Keratinocyte (primary cell): Measurements from ENCODE around the gene PRRT2. TPM values are rescaled to one million over a fixed set of nuclear protein-coding genes. Genes with fewer than 3 reads are reported as not detected.
A peak's percentile ranks its signal among the peaks of the same experiment; 100 is the strongest.

Experiments used
- DNase-seq: peaks from one replicate; pipeline ENCODE4 v3.0.0-alpha.2; 2011; ENCODE audit warnings: low read depth, missing footprints, low spot score
- FAIRE-seq: peaks from 2 replicates; lab custom pipeline; 2011; peaks lifted over from hg19 to GRCh38; lab: Jason Lieb, UNC
- H2AFZ ChIP-seq: 2 replicates; pipeline ENCODE4 v1.6.0; 2012; ENCODE audit warnings: low read length, control low read depth, inconsistent platforms; ENCODE audit not compliant: control insufficient read depth
- H3K27ac ChIP-seq: 2 replicates; pipeline ENCODE4 v1.5.1; 2011; ENCODE audit warnings: low read length; ENCODE audit not compliant: control insufficient read depth, insufficient read depth
- H3K27me3 ChIP-seq: 3 replicates; pipeline ENCODE4 v1.6.0; 2011; ENCODE audit warnings: low read length; ENCODE audit not compliant: control insufficient read depth, insufficient read depth; ENCODE audit errors: extremely low read depth
- H3K36me3 ChIP-seq, 2 experiments: 2 replicates in 1 of 2; 3 replicates in 1 of 2; pipeline ENCODE4 v1.5.1; 2011; ENCODE audit warnings: low read length in 2 of 2, mild to moderate bottlenecking in 1 of 2; ENCODE audit not compliant: control insufficient read depth in 2 of 2, insufficient read depth in 2 of 2; ENCODE audit errors: extremely low read depth in 1 of 2
- H3K4me1 ChIP-seq: 3 replicates; pipeline ENCODE4 v1.5.1; 2011; ENCODE audit warnings: low read length; ENCODE audit not compliant: control insufficient read depth, insufficient read depth; ENCODE audit errors: extremely low read depth
- H3K4me2 ChIP-seq: 3 replicates; pipeline ENCODE4 v1.6.0; 2011; ENCODE audit warnings: low read depth, low read length; ENCODE audit not compliant: control insufficient read depth, insufficient read depth; ENCODE audit errors: extremely low read depth
- H3K4me3 ChIP-seq, 3 experiments: fragments of 200-600 bp in 1 of 3; sonication (generic) in 1 of 3; 2 replicates in 2 of 3; 3 replicates in 1 of 3; pipeline ENCODE4 v1.5.1; 2011 to 2016; ENCODE audit warnings: low read length in 3 of 3, mild to moderate bottlenecking in 3 of 3, control low read depth in 2 of 3, inconsistent platforms in 1 of 3, low read depth in 1 of 3, mixed read lengths in 1 of 3, mixed run types in 1 of 3, moderate library complexity in 1 of 3; ENCODE audit not compliant: control insufficient read depth in 2 of 3, insufficient read depth in 2 of 3; ENCODE audit errors: extremely low read depth in 1 of 3
- H3K79me2 ChIP-seq: 2 replicates; pipeline ENCODE4 v1.6.0; 2012; ENCODE audit warnings: low read length; ENCODE audit not compliant: control insufficient read depth, insufficient read depth
- H3K9ac ChIP-seq: 3 replicates; pipeline ENCODE4 v1.6.0; 2011; ENCODE audit warnings: low read length; ENCODE audit not compliant: control insufficient read depth, insufficient read depth; ENCODE audit errors: extremely low read depth
- H3K9me1 ChIP-seq: 3 replicates; pipeline ENCODE4 v1.6.0; 2011; ENCODE audit warnings: low read length; ENCODE audit not compliant: control insufficient read depth, insufficient read depth; ENCODE audit errors: extremely low read depth
- H3K9me3 ChIP-seq: 2 replicates; pipeline ENCODE4 v1.5.1; 2012; ENCODE audit warnings: low read depth, low read length; ENCODE audit not compliant: control insufficient read depth
- H4K20me1 ChIP-seq: 3 replicates; pipeline ENCODE4 v1.6.0; 2011; ENCODE audit warnings: low read length; ENCODE audit not compliant: control insufficient read depth, insufficient read depth; ENCODE audit errors: extremely low read depth
- CTCF ChIP-seq, 3 experiments: IDR thresholded peaks in 1 of 3; conservative IDR thresholded peaks in 1 of 3; optimal IDR thresholded peaks in 1 of 3; 2 replicates in 2 of 3; 3 replicates in 1 of 3; pipeline versions ENCODE3 to v1.5.1; 2011; ENCODE audit warnings: low read length in 3 of 3, mild to moderate bottlenecking in 3 of 3, moderate library complexity in 2 of 3, control low read depth in 1 of 3, inconsistent platforms in 1 of 3; ENCODE audit not compliant: insufficient read depth in 2 of 3; ENCODE audit errors: extremely low read depth in 1 of 3
- EZH2 ChIP-seq: IDR thresholded peaks from one replicate; pipeline ENCODE4 v1.6.1; 2012; ENCODE audit warnings: inconsistent platforms, mild to moderate bottlenecking, low read length, moderate library complexity
- dilution Hi-C: fragments of 300-500 bp; cut with MboI; formaldehyde crosslinking; loops from one replicate; pipeline ENCODE4 v1.7.0; 2020; ENCODE audit warnings: low sequenced_read_pairs; ENCODE audit not compliant: extremely low pct_ligation_motif_present
- polyA plus RNA-seq, 5 experiments: library from polyadenylated mRNA; depleted of rRNA in 3 of 5; stranded (reverse) in 3 of 5; stranded (forward) in 1 of 5; unstranded in 1 of 5; fragments of >200 nt; gene quantifications; 1 replicate in 1 of 5; 2 replicates in 3 of 5; 3 replicates in 1 of 5; pipeline versions ENCODE4 v1.2.1 to v1.2.3, GENCODE V29; 2011 to 2012; ENCODE audit warnings: missing spikeins in 2 of 5, low read depth in 1 of 5, low replicate concordance in 1 of 5

The PRRT2 gene
- polyA plus RNA-seq, 1 donor (not counting 4 experiments of a cell fraction or from before 2014, with no cell fraction given), result not detected

- Histone ChIP-seq H3K9me3 (no peaks in the 10 kb centered on the region), H3K4me2 (peak overlapping the region; percentile 94), H3K36me3 (peaks cover 8 to 9% of the 10 kb centered on the region in 2 experiments), H3K4me3 (peak overlapping the region; percentile 50 to 83 (median 77)), H3K4me1 (peaks cover 36% of the 10 kb centered on the region), H3K27ac (peak overlapping the region; percentile 61), H3K9me1 (peaks cover 2% of the 10 kb centered on the region), H3K27me3 (peaks cover 4% of the 10 kb centered on the region), H3K9ac (peak overlapping the region; percentile 78), H4K20me1 (no peaks in the 10 kb centered on the region), H3K79me2 (peaks cover 22% of the 10 kb centered on the region), H2AFZ (no peak overlapping the region)
- no peak for TF ChIP-seq CTCF (optimal IDR thresholded peaks at IDR 0.05 in 1 of 3, IDR thresholded peaks at IDR 0.05 in 1 of 3, conservative IDR thresholded peaks at IDR 0.05 in 1 of 3; ENCODE audit: extremely low read depth in 1 of 3, insufficient read depth in 2 of 3, low read length in 3 of 3)
- TF ChIP-seq EZH2, result no peak
- DNase-seq, result no peak
- dilution Hi-C loops, result no loop called here
- FAIRE-seq, result no peak
Observed at GRCh38 chr16:29806641-29807425, 5.2 kb upstream of the PRRT2 start.

- H3K27me3 ChIP-seq, result peaks cover 10% of the 10 kb centered on the region
- peak overlapping the region; percentile 78 for H3K9ac ChIP-seq
- H3K4me3 ChIP-seq, result peak overlapping the region; percentile 47 to 83 (median 77)
- H3K36me3 ChIP-seq, result peaks cover 8 to 9% of the 10 kb centered on the region in 2 experiments
- peak overlapping the region; percentile 61 for H3K27ac ChIP-seq
- FAIRE-seq, result peak; percentile 39
- peak overlapping the region; percentile 94 for H3K4me2 ChIP-seq
- H3K9me1 ChIP-seq, result peaks cover 2% of the 10 kb centered on the region
- dilution Hi-C loops, result no loop called here
- H4K20me1 ChIP-seq, result no peaks in the 10 kb centered on the region
- H3K79me2 ChIP-seq, result peaks cover 22% of the 10 kb centered on the region
- H2AFZ ChIP-seq, result no peak overlapping the region
- peaks cover 36% of the 10 kb centered on the region for H3K4me1 ChIP-seq
- H3K9me3 ChIP-seq, result no peaks in the 10 kb centered on the region
- no peak for DNase-seq
- TF ChIP-seq CTCF (optimal IDR thresholded peaks at IDR 0.05 in 1 of 3, IDR thresholded peaks at IDR 0.05 in 1 of 3, conservative IDR thresholded peaks at IDR 0.05 in 1 of 3; ENCODE audit: extremely low read depth in 1 of 3, insufficient read depth in 2 of 3, low read length in 3 of 3) (peak; percentile 45 to 71 (median 60)), EZH2 (no peak)
Observed at GRCh38 chr16:29807426-29808218, 4.4 kb upstream of the PRRT2 start.
